Spleen (tissue), 11 donors: ENCODE data around the gene RHOB. TPM values are rescaled to one million over a fixed set of nuclear protein-coding genes. Genes with fewer than 3 reads are reported as not detected.

Experiments
- DNase-seq: peaks from one replicate; pipeline ENCODE4 v3.0.0-alpha.2; 2020
- H3K27ac ChIP-seq, 8 donors: fragments of 200-600 bp; sonication (generic) in 7 of 8; 1 replicate in 4 of 8; 2 replicates in 4 of 8; pipeline versions ENCODE4 v1.5.0 to v1.8.0; 2016 to 2021; ENCODE audit warnings: inconsistent platforms in 4 of 8, mild to moderate bottlenecking in 4 of 8, moderate library complexity in 1 of 8
- H3K27me3 ChIP-seq, 7 donors: fragments of 200-600 bp; sonication (generic) in 6 of 7; replicated peaks in 1 of 7; 1 replicate in 4 of 7; 2 replicates in 3 of 7; pipeline versions ENCODE4 v1.5.0 to v1.8.0; 2016 to 2021; ENCODE audit warnings: inconsistent platforms in 3 of 7, mild to moderate bottlenecking in 1 of 7
- H3K36me3 ChIP-seq, 6 donors: fragments of 200-600 bp; sonication (generic) in 5 of 6; 1 replicate in 4 of 6; 2 replicates in 2 of 6; pipeline versions ENCODE4 v1.5.0 to v1.8.0; 2016 to 2021; ENCODE audit warnings: inconsistent platforms in 2 of 6
- H3K4me1 ChIP-seq, 6 donors: fragments of 200-600 bp; sonication (generic) in 5 of 6; 1 replicate in 3 of 6; 2 replicates in 3 of 6; pipeline versions ENCODE4 v1.5.0 to v1.8.0; 2016 to 2021; ENCODE audit warnings: inconsistent platforms in 3 of 6
- H3K4me3 ChIP-seq, 8 donors: fragments of 200-600 bp; sonication (generic) in 7 of 8; 1 replicate in 4 of 8; 2 replicates in 4 of 8; pipeline versions ENCODE4 v1.5.0 to v1.8.0; 2016 to 2021; ENCODE audit warnings: inconsistent platforms in 4 of 8, mild to moderate bottlenecking in 4 of 8, moderate library complexity in 2 of 8
- H3K9me3 ChIP-seq, 8 donors: fragments of 200-600 bp; sonication (generic) in 7 of 8; 1 replicate in 4 of 8; 2 replicates in 4 of 8; pipeline versions ENCODE4 v1.5.0 to v1.8.0; 2016 to 2021; ENCODE audit warnings: inconsistent platforms in 4 of 8
- CTCF ChIP-seq, 11 experiments: fragments of 200-600 bp in 7 of 11; fragments of 450-650 bp in 4 of 11; sonication (generic) in 4 of 11; IDR thresholded peaks in 8 of 11; conservative IDR thresholded peaks in 3 of 11; 1 replicate in 7 of 11; 2 replicates in 4 of 11; pipeline versions ENCODE4 v1.4.0 to v1.8.0; 2016 to 2021; ENCODE audit warnings: antibody characterized with exemption in 11 of 11, inconsistent platforms in 4 of 11, mild to moderate bottlenecking in 1 of 11
- POLR2A ChIP-seq, 3 donors: fragments of 450-650 bp; IDR thresholded peaks; one replicate each; pipeline ENCODE4 v1.5.1; 2017; ENCODE audit warnings: antibody characterized with exemption in 3 of 3, mild to moderate bottlenecking in 1 of 3
- POLR2AphosphoS5 ChIP-seq, 3 donors: sonication (generic); formaldehyde crosslinking; IDR thresholded peaks; one replicate each; pipeline ENCODE4 v1.5.1; 2017; ENCODE audit warnings: antibody characterized with exemption in 3 of 3
- WGBS, 5 donors: extraction: QIAGEN DNeasy Blood & Tissue Kit in 3 of 5; methylation state at CpG; one replicate each; pipeline versions ENCODE4 v1.1.5 to v1.1.7; 2013 to 2018; 5-methylcytosine and 5-hydroxymethylcytosine counted together
- intact Hi-C: fragments of 100-400 bp; cut with DNase I; formaldehyde crosslinking; loops from one replicate; pipeline ENCODE4 v1.15.0; 2023; ENCODE audit warnings: low total_unique reads
- polyA plus RNA-seq, 3 donors: library from polyadenylated mRNA; stranded (reverse); fragments of 200-250 nt; gene quantifications; one replicate each; pipeline ENCODE4 v1.2.1, GENCODE V29; 2013
- total RNA-seq, 7 donors: library from RNA; depleted of rRNA in 3 of 7; stranded (reverse); fragments of >200 nt in 3 of 7; fragmentation: NEBNext Ultra II Directional in 4 of 7; extraction: Animal tissue kit (Norgen Biotek cat#: 25700) in 4 of 7; gene quantifications; one replicate each; pipeline versions ENCODE4 v1.1.0 to v1.2.1, GENCODE V29; 2016 to 2021
- donor health status: healthy with polysubstance abuse.
- donor health status: DM: no; HTN: no; CAD: no; lungs with moderate emphysema.
- donor health status: DM: no; HTN: no; CAD: no.
- donor health status: Bipolar disorder and iron deficiency.
- donor health status: healthy.
- donor health status: DM: no; HTN: no; CAD: no.
- donor health status: DM: yes; HTN: yes; CAD: no.

The RHOB gene
- total and polyA plus RNA-seq, 10 donors: 32.6 to 309 (median 158) TPM

- no peaks in the 10 kb centered on the region for H3K9me3 ChIP-seq
- H3K4me3 ChIP-seq: peak overlapping the region; percentile 59 to 85 (median 75)
- DNase-seq: peak; percentile 79
- intact Hi-C loops: no loop called here
- H3K36me3 ChIP-seq: peaks cover 0 to 18% (median 0%) of the 10 kb centered on the region in 6 donors
- peak overlapping the region; percentile 91 to 99 (median 97) for H3K27ac ChIP-seq
- H3K4me1 ChIP-seq: peaks cover 0 to 50% (median 32%) of the 10 kb centered on the region in 6 donors
- H3K27me3 ChIP-seq: peaks cover 0 to 32% (median 0%) of the 10 kb centered on the region in 7 donors
- WGBS, 5 donors: 51 to 67% (median 57%) methylated on average over 25 to 26 of the region's 26 CpGs
- TF ChIP-seq POLR2A (IDR thresholded peaks at IDR 0.05) (peak in 1 of 3 donors; percentile 47), CTCF (IDR thresholded peaks at IDR 0.05 in 8 of 11, conservative IDR thresholded peaks at IDR 0.05 in 3 of 11) (no peak), POLR2AphosphoS5 (IDR thresholded peaks at IDR 0.05) (peak in 2 of 3 donors; percentile 63 to 78)
These were observed 1.5 kb downstream of the RHOB start for GRCh38 chr2:20448246-20448976.

GRCh38 chr2:20448977-20449306 is 2.1 kb downstream of the RHOB start:
- DNase-seq: no peak
- peaks cover 0 to 18% (median 0%) of the 10 kb centered on the region in 6 donors for H3K36me3 ChIP-seq
- H3K27ac ChIP-seq: peak overlapping the region; percentile 43 to 99 (median 97)
- peaks cover 0 to 32% (median 0%) of the 10 kb centered on the region in 7 donors for H3K27me3 ChIP-seq
- TF ChIP-seq CTCF (IDR thresholded peaks at IDR 0.05 in 8 of 11, conservative IDR thresholded peaks at IDR 0.05 in 3 of 11) (no peak), POLR2AphosphoS5 (IDR thresholded peaks at IDR 0.05) (no peak), POLR2A (IDR thresholded peaks at IDR 0.05) (no peak)
- H3K4me1 ChIP-seq: peaks cover 0 to 46% (median 29%) of the 10 kb centered on the region in 6 donors
- no peaks in the 10 kb centered on the region for H3K9me3 ChIP-seq
- H3K4me3 ChIP-seq: peak overlapping the region; percentile 59 to 85 (median 75)
- intact Hi-C loops: no loop called here
- 40 to 71% (median 63%) methylated on average over 1 of the region's 1 CpG for WGBS, 5 donors

DNA sequence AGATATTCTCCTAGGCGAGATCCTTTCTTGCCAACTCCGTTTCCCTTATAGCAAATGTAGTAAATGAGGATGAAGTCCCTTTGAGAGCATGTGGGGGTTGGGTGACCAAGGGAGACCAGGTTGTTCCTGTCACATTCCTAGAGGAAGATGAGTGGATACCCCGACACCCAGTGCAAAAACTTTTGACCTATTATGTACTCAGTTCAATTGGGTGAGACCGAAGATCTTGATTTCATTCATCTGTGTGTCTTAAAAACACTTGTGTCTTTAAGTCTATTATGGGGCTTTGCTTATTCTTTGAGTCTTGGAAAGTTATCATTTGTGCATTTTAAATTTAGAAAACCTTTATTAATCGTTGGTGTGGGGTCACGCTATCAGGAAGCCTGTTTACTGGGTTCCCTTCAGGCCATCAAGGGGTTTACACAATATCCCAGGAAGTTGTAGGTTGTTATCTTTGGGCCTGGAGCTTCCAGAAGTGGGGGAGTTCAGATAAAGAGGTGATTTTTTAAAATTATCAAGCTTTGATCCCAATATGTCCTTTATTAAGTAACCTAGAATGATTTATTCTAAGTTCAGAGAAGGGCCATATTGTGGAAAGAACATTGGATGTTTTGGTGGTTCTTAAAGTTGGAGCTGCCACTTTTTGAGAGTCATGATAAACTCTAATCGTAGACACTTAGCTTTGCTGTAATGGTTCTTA is 2.8 kb downstream of the RHOB start:
- peaks cover 0 to 30% (median 0%) of the 10 kb centered on the region in 7 donors for H3K27me3 ChIP-seq
- intact Hi-C loops: no loop called here
- H3K27ac ChIP-seq: peak overlapping the region; percentile 43 to 99 (median 95)
- H3K36me3 ChIP-seq: peaks cover 0 to 18% (median 0%) of the 10 kb centered on the region in 6 donors
- H3K4me3 ChIP-seq: peak overlapping the region; percentile 59 to 85 (median 75)
- peaks cover 0 to 46% (median 25%) of the 10 kb centered on the region in 6 donors for H3K4me1 ChIP-seq
- DNase-seq: no peak
- H3K9me3 ChIP-seq: no peaks in the 10 kb centered on the region
- peak in 1 of 3 donors; percentile 60 for TF ChIP-seq POLR2AphosphoS5 (IDR thresholded peaks at IDR 0.05)
- TF ChIP-seq POLR2A (IDR thresholded peaks at IDR 0.05): peak in 1 of 3 donors; percentile 27
- TF ChIP-seq CTCF (IDR thresholded peaks at IDR 0.05 in 8 of 11, conservative IDR thresholded peaks at IDR 0.05 in 3 of 11): no peak
- WGBS, 5 donors: 53 to 74% (median 61%) methylated on average over 7 of the region's 7 CpGs
